ENCODE data around the gene DKK2. TPM values are rescaled to one million over a fixed set of nuclear protein-coding genes. Genes with fewer than 3 reads are reported as not detected.

The DKK2 gene
- total RNA-seq = 1 to 10 TPM in 1 of 2 donors, under 1 TPM in 1; 0.71 to 2.5 TPM
- polyA plus RNA-seq = under 1 TPM; 0.87 to 0.88 TPM
- long read RNA-seq, donor 1 = 0 reads
- long read RNA-seq, donor 2, partial matches to known transcripts = 0 of 3 reads
- long read RNA-seq, donor 2, other reads (novel, unspliced or antisense) = 0 of 3 reads

- ATAC-seq (ENCODE audit: low FRiP score) (peak; percentile 57), DNase-seq (peak; percentile 43 to 76)
- WGBS, 2 donors = 1% methylated on average over 39 to 40 of the region's 40 CpGs
- H3K4me1 ChIP-seq (ENCODE audit: control insufficient read depth in 1 of 2, insufficient read depth in 2 of 2, low read length in 2 of 2) = no peaks in the 10 kb centered on the region
- no peaks in the 10 kb centered on the region for H3K36me3 ChIP-seq (ENCODE audit: control insufficient read depth in 1 of 2, insufficient read depth in 2 of 2, low read length in 1 of 2)
- no peaks in the 10 kb centered on the region for H3K9me3 ChIP-seq (ENCODE audit: control insufficient read depth, low read length)
- H3K27me3 ChIP-seq (ENCODE audit: control insufficient read depth in 1 of 2, insufficient read depth in 2 of 2, low read length in 1 of 2) = no peaks in the 10 kb centered on the region
- H3K27ac ChIP-seq (ENCODE audit: low read depth in 1 of 2, low read length in 2 of 2) = no peak within 1 kb of the TSS
- intact Hi-C loops (cut with DNase I) = loop anchor here in 1 of 2 donors (5.0 kb wide), 1 partner anchor 146 kb away; no protein-coding TSS in a partner anchor
- H3K4me3 ChIP-seq (ENCODE audit: low read length in 2 of 2) = peak within 1 kb of the TSS; percentile 3 to 53
These were observed at the start of gene DKK2 for GRCh38 chr4:107035819-107036583. Gene DKK2 (minus strand): TSS chr4:107036313. CDS start chr4:107035591, 722 bp downstream.

- Histone ChIP-seq H3K27me3 (ENCODE audit: control insufficient read depth in 1 of 2, insufficient read depth in 2 of 2, low read length in 1 of 2) (no peaks in the 10 kb centered on the region), H3K9me3 (ENCODE audit: control insufficient read depth, low read length) (no peaks in the 10 kb centered on the region), H3K36me3 (ENCODE audit: control insufficient read depth in 1 of 2, insufficient read depth in 2 of 2, low read length in 1 of 2) (no peaks in the 10 kb centered on the region), H3K4me1 (ENCODE audit: control insufficient read depth in 1 of 2, insufficient read depth in 2 of 2, low read length in 2 of 2) (no peaks in the 10 kb centered on the region), H3K27ac (ENCODE audit: low read depth in 1 of 2, low read length in 2 of 2) (no peak overlapping the region), H3K4me3 (ENCODE audit: low read length in 2 of 2) (no peak overlapping the region)
- intact Hi-C loops (cut with DNase I) = no loop called here
- no peak for DNase-seq
- 86 to 87% methylated on average over 4 of the region's 4 CpGs for WGBS, 2 donors
- ATAC-seq (ENCODE audit: low FRiP score) = no peak
These were observed 41.1 kb upstream of the DKK2 start for GRCh38 chr4:107077192-107077591.

- Histone ChIP-seq H3K36me3 (ENCODE audit: control insufficient read depth in 1 of 2, insufficient read depth in 2 of 2, low read length in 1 of 2) (no peaks in the 10 kb centered on the region), H3K27me3 (ENCODE audit: control insufficient read depth in 1 of 2, insufficient read depth in 2 of 2, low read length in 1 of 2) (no peaks in the 10 kb centered on the region), H3K9me3 (ENCODE audit: control insufficient read depth, low read length) (no peaks in the 10 kb centered on the region), H3K27ac (ENCODE audit: low read depth in 1 of 2, low read length in 2 of 2) (no peak overlapping the region), H3K4me3 (ENCODE audit: low read length in 2 of 2) (no peak overlapping the region), H3K4me1 (ENCODE audit: control insufficient read depth in 1 of 2, insufficient read depth in 2 of 2, low read length in 2 of 2) (no peaks in the 10 kb centered on the region)
- 88 to 95% methylated on average over 25 to 32 of the region's 32 CpGs for whole genome bisulfite sequencing, 2 donors
- ATAC-seq (ENCODE audit: low FRiP score) = no peak
- DNase-seq = no peak
- intact Hi-C loops (cut with DNase I) = no loop called here
These were observed 37.0 kb upstream of the DKK2 start for GRCh38 chr4:107072836-107073736.

- DNase-seq = no peak
- no peaks in the 10 kb centered on the region for H3K36me3 ChIP-seq (ENCODE audit: control insufficient read depth in 1 of 2, insufficient read depth in 2 of 2, low read length in 1 of 2)
- no peaks in the 10 kb centered on the region for H3K27me3 ChIP-seq (ENCODE audit: control insufficient read depth in 1 of 2, insufficient read depth in 2 of 2, low read length in 1 of 2)
- no peaks in the 10 kb centered on the region for H3K4me1 ChIP-seq (ENCODE audit: control insufficient read depth in 1 of 2, insufficient read depth in 2 of 2, low read length in 2 of 2)
- no peaks in the 10 kb centered on the region for H3K9me3 ChIP-seq (ENCODE audit: control insufficient read depth, low read length)
- no peak overlapping the region for H3K27ac ChIP-seq (ENCODE audit: low read depth in 1 of 2, low read length in 2 of 2)
- no peak for ATAC-seq (ENCODE audit: low FRiP score)
- intact Hi-C loops (cut with DNase I) = no loop called here
- no peak overlapping the region for H3K4me3 ChIP-seq (ENCODE audit: low read length in 2 of 2)
These were observed 35.0 kb upstream of the DKK2 start for GRCh38 chr4:107071108-107071507.

GRCh38 chr4:107069049-107069448 lies 32.9 kb upstream of the DKK2 start:
- H3K27ac ChIP-seq (ENCODE audit: low read depth in 1 of 2, low read length in 2 of 2) = no peak overlapping the region

GRCh38 chr4:107068116-107068515 lies 32.0 kb upstream of the DKK2 start:
- no peak overlapping the region for H3K27ac ChIP-seq (ENCODE audit: low read depth in 1 of 2, low read length in 2 of 2)
- DNase-seq (no peak), ATAC-seq (ENCODE audit: low FRiP score) (no peak)
- intact Hi-C loops (cut with DNase I) = no loop called here
- no peaks in the 10 kb centered on the region for H3K9me3 ChIP-seq (ENCODE audit: control insufficient read depth, low read length)
- H3K36me3 ChIP-seq (ENCODE audit: control insufficient read depth in 1 of 2, insufficient read depth in 2 of 2, low read length in 1 of 2) = no peaks in the 10 kb centered on the region
- 25 to 28% methylated on average over 1 of the region's 1 CpG for WGBS, 2 donors
- no peaks in the 10 kb centered on the region for H3K27me3 ChIP-seq (ENCODE audit: control insufficient read depth in 1 of 2, insufficient read depth in 2 of 2, low read length in 1 of 2)
- H3K4me1 ChIP-seq (ENCODE audit: control insufficient read depth in 1 of 2, insufficient read depth in 2 of 2, low read length in 2 of 2) = no peaks in the 10 kb centered on the region
- H3K4me3 ChIP-seq (ENCODE audit: low read length in 2 of 2) = no peak overlapping the region

More at GRCh38 chr4:107069049-107069448, 32.9 kb upstream of the DKK2 start:
- no peak for ATAC-seq (ENCODE audit: low FRiP score)
- intact Hi-C loops (cut with DNase I) = no loop called here
- no peaks in the 10 kb centered on the region for H3K9me3 ChIP-seq (ENCODE audit: control insufficient read depth, low read length)
- H3K4me1 ChIP-seq (ENCODE audit: control insufficient read depth in 1 of 2, insufficient read depth in 2 of 2, low read length in 2 of 2) = no peaks in the 10 kb centered on the region
- DNase-seq = no peak
- H3K36me3 ChIP-seq (ENCODE audit: control insufficient read depth in 1 of 2, insufficient read depth in 2 of 2, low read length in 1 of 2) = no peaks in the 10 kb centered on the region
- no peaks in the 10 kb centered on the region for H3K27me3 ChIP-seq (ENCODE audit: control insufficient read depth in 1 of 2, insufficient read depth in 2 of 2, low read length in 1 of 2)
- no peak overlapping the region for H3K4me3 ChIP-seq (ENCODE audit: low read length in 2 of 2)
- WGBS, 2 donors = 75 to 82% methylated on average over 3 of the region's 3 CpGs

GRCh38 chr4:107066621-107067020 lies 30.5 kb upstream of the DKK2 start:
- no peaks in the 10 kb centered on the region for H3K9me3 ChIP-seq (ENCODE audit: control insufficient read depth, low read length)
- H3K27ac ChIP-seq (ENCODE audit: low read depth in 1 of 2, low read length in 2 of 2) = no peak overlapping the region
- ATAC-seq (ENCODE audit: low FRiP score) (no peak), DNase-seq (no peak)
- WGBS, 2 donors = 95 to 96% methylated on average over 1 of the region's 1 CpG
- intact Hi-C loops (cut with DNase I) = no loop called here
- no peak overlapping the region for H3K4me3 ChIP-seq (ENCODE audit: low read length in 2 of 2)
- no peaks in the 10 kb centered on the region for H3K27me3 ChIP-seq (ENCODE audit: control insufficient read depth in 1 of 2, insufficient read depth in 2 of 2, low read length in 1 of 2)
- no peaks in the 10 kb centered on the region for H3K36me3 ChIP-seq (ENCODE audit: control insufficient read depth in 1 of 2, insufficient read depth in 2 of 2, low read length in 1 of 2)
- H3K4me1 ChIP-seq (ENCODE audit: control insufficient read depth in 1 of 2, insufficient read depth in 2 of 2, low read length in 2 of 2) = no peaks in the 10 kb centered on the region

GRCh38 chr4:107065201-107065600 lies 29.1 kb upstream of the DKK2 start:
- Histone ChIP-seq H3K9me3 (ENCODE audit: control insufficient read depth, low read length) (no peaks in the 10 kb centered on the region), H3K27ac (ENCODE audit: low read depth in 1 of 2, low read length in 2 of 2) (no peak overlapping the region), H3K27me3 (ENCODE audit: control insufficient read depth in 1 of 2, insufficient read depth in 2 of 2, low read length in 1 of 2) (no peaks in the 10 kb centered on the region), H3K4me1 (ENCODE audit: control insufficient read depth in 1 of 2, insufficient read depth in 2 of 2, low read length in 2 of 2) (no peaks in the 10 kb centered on the region), H3K36me3 (ENCODE audit: control insufficient read depth in 1 of 2, insufficient read depth in 2 of 2, low read length in 1 of 2) (no peaks in the 10 kb centered on the region), H3K4me3 (ENCODE audit: low read length in 2 of 2) (no peak overlapping the region)
- ATAC-seq (ENCODE audit: low FRiP score) (no peak), DNase-seq (no peak)
- intact Hi-C loops (cut with DNase I) = no loop called here
